ENCODE results near the gene MEGF8.
A peak's percentile ranks its signal among the peaks of the same experiment; 100 is the strongest.

The MEGF8 gene

GRCh38 chr19:42419309-42419708 lies 93.9 kb downstream of the MEGF8 start:
- DNase-seq (ENCODE audit: low read depth): no peak

- DNase-seq (ENCODE audit: low read depth): no peak
These were observed 94.7 kb downstream of the MEGF8 start for GRCh38 chr19:42420055-42420544.

- no peak for DNase-seq (ENCODE audit: low read depth)
These were observed 95.7 kb downstream of the MEGF8 start for GRCh38 chr19:42421101-42421500.

GRCh38 chr19:42421591-42422031 lies 96.2 kb downstream of the MEGF8 start:
- no peak for DNase-seq (ENCODE audit: low read depth)

- DNase-seq (ENCODE audit: low read depth): no peak
These were observed 96.9 kb downstream of the MEGF8 start for GRCh38 chr19:42422092-42422900.

GRCh38 chr19:42422901-42423461 lies 97.5 kb downstream of the MEGF8 start:
- no peak for DNase-seq (ENCODE audit: low read depth)

- peak; percentile 53 for DNase-seq (ENCODE audit: low read depth)
These were observed 98.3 kb downstream of the MEGF8 start for GRCh38 chr19:42423462-42424344.

- DNase-seq (ENCODE audit: low read depth): no peak
These were observed 98.9 kb downstream of the MEGF8 start for GRCh38 chr19:42424345-42424707.

GRCh38 chr19:42424712-42425131 lies 99.3 kb downstream of the MEGF8 start:
- no peak for DNase-seq (ENCODE audit: low read depth)

- DNase-seq (ENCODE audit: low read depth): no peak
These were observed 101.2 kb downstream of the MEGF8 start for GRCh38 chr19:42426643-42427042.

GRCh38 chr19:42427313-42427712 lies 101.9 kb downstream of the MEGF8 start, which contains the start of gene LIPE:
Gene LIPE, minus strand, starts transcription at chr19:42427388. Its CDS starts 239 bp downstream, at chr19:42427149.
- no peak for DNase-seq (ENCODE audit: low read depth)
